HG02852 (cell line): ENCODE data around the gene RANBP10.

ENCODE experiments used
- ATAC-seq: cut with Tn5 transposase; IDR thresholded peaks from one replicate; pipeline ENCODE4 v1.9.1; 2021; ENCODE audit warnings: mild to moderate bottlenecking, moderate library complexity; ENCODE audit not compliant: unreplicated experiment

The RANBP10 gene

DNA sequence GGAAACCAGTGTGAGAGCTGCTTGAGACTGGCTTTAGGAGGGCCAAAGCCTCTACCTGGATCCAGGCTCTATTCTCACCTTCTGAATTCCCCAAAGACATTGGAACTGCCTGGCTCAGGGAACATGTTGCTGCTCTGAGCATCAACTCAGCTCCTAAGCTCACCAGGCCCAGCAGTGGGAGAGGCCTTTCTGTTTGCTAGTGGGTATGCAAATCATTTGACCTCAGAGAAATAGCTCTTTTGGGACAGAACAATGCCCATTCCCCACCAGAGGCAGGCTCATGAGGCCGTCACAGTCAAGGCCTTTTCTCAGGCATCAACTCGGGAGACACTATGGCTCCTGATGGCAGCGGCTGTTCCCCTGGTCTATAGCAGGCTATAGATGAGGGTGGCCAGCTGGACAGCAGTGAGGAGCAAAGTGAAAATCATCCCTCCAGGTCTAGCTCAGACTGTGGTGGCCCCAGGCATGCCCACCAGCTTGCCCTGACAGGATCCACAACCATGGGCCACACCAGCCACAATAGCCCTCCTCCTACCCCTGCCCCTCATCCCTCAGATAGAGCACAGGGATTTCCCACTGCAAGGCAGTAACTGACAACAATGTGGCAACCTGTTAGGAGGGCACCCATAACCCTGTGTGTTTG, 56.8 kb downstream of the RANBP10 start:
- ATAC-seq, result no peak

DNA sequence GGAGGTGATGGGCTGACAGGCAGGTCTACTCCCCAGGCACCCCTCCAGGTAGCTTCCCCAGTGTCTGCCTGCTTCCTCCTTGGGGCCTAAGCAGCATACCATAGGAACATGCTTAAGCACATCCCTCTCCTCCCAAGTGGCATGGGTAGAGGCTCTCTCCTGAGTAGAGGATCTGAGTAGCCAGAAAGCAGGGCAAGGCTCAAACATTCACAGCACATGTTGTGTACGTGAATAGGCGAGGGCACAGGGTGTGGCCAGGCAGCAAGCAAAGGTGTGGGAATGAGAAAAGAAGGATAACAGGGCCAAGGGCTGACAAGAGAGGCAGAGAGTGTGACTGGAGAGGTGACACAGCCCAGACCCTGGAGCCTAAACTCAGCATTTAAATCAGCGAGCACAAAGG, 57.5 kb downstream of the RANBP10 start:
- ATAC-seq, result no peak

- ATAC-seq, result no peak
Observed at GRCh38 chr16:67746846-67747245, 59.5 kb downstream of the RANBP10 start.

DNA sequence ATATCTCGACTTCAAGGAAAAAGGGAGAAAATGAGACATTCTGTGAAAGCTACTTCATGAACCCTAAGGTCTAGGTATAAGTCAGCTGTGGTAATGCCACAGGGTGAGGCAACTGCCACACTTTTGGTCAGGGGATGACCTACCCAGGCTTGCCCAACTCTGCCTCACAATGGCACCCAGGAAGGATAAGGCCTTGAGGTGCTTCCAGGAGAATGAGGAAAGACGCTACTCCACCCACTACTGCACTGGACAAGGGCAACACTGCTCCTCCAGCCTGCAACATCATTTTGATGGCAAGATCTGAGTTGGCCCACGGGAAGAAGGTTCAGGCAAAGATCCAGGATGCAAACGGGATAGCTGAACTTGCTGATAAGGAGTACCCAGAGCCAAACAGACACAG, 65.2 kb downstream of the RANBP10 start:
- no peak for ATAC-seq

DNA sequence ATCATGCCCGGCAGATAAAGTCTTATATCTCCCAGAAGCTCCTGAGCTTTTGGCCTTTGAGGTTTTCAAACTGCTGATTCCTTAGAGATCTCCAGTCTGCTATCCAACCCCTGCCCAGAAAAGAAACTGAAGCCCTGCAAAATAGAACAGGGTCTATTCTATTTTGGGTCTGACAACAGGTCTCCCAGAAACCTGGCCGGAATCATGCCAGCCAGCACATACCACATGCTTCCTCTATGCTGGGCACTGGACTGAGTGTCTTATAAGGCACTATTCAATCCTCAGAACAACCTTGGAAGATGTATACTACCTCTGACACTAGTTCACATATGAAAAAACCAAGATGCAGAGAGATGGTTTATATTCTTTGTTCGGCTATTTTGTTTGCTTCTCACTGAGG, 66.0 kb downstream of the RANBP10 start:
- ATAC-seq, result no peak

- ATAC-seq, result no peak
Observed at GRCh38 chr16:67736858-67737257, 69.5 kb downstream of the RANBP10 start.

DNA sequence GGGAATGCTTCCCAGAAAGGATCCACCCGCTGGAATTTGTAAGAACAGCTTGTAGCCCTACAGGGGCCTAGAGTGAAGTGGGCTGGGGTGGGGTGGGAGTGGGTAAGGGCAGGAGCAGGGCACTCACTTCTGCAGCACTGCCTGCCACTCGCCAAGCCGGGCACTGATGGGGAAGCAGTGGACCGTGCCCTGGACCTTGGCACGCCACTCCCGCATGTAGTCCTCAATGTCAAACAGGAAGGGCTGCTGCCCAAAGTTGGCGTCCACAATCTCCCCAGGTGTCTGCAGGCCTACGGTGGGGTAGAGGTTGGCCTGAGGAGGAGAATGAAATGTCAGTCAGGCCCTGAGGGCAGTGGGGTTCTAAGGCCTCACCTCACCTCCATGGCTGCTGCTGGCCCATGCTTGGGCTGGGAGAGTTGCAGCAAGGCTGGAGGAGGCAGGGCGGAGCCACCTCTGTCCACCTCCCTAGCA, 71.6 kb downstream of the RANBP10 start:
- no peak for ATAC-seq

DNA sequence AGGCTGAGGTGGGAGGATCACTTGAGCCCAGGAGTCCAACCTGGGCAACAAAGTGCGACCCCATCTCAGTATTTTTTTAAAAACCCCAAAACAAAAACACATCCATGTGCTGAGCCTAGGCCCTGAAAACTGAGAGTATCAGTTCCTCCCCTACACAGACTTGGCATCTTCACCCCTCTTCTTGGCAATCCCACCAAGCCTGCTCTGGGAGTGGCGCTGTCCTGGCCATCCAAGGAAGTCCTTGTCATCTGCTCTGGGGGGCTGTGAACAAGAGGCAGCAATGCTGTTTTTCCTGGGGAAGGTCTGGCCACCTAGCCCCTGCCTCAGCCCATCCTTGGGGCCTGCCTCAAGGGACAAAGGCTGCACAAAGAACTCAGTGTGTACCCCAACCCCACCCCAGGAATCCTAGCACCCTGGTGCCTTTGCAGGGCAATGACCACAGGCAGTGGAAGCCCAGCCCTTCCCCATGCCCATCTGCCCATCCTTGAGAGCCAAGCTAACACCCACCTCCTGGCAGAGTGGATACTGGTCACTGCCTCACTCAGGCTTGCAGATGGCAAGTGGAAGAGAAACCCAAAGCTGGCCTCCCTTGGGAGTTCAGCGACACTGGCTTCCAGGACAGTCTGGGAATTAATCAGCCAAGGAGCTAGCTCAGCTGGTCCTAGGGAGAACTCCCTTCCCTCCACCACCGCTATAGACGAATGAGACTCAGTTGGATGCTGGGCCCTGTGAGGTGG, 72.5 kb downstream of the RANBP10 start:
- no peak for ATAC-seq

DNA sequence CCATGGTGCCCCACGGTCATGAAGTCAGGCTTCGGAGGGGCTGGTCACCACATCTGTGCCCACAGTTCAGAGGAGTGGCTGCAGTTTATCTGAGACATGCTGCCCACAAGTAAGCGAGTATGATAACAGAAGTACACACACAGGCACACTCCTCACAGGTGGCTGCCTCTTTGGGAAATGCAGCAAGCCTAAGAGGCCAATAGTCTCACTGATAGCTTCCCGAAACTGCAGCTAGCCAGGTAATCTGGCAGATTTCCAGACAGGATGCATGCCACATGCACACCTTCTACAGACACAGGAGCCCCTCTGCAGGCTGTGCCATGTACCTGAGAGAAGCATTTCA, 74.6 kb downstream of the RANBP10 start:
- no peak for ATAC-seq

- no peak for ATAC-seq
Observed at GRCh38 chr16:67731071-67731752, 75.1 kb downstream of the RANBP10 start.

- no peak for ATAC-seq
Observed at GRCh38 chr16:67730326-67730725, 76.0 kb downstream of the RANBP10 start.

GRCh38 chr16:67729636-67730248, 76.6 kb downstream of the RANBP10 start:
- ATAC-seq, result no peak

GRCh38 chr16:67727521-67728485, 78.6 kb downstream of the RANBP10 start:
- no peak for ATAC-seq

DNA sequence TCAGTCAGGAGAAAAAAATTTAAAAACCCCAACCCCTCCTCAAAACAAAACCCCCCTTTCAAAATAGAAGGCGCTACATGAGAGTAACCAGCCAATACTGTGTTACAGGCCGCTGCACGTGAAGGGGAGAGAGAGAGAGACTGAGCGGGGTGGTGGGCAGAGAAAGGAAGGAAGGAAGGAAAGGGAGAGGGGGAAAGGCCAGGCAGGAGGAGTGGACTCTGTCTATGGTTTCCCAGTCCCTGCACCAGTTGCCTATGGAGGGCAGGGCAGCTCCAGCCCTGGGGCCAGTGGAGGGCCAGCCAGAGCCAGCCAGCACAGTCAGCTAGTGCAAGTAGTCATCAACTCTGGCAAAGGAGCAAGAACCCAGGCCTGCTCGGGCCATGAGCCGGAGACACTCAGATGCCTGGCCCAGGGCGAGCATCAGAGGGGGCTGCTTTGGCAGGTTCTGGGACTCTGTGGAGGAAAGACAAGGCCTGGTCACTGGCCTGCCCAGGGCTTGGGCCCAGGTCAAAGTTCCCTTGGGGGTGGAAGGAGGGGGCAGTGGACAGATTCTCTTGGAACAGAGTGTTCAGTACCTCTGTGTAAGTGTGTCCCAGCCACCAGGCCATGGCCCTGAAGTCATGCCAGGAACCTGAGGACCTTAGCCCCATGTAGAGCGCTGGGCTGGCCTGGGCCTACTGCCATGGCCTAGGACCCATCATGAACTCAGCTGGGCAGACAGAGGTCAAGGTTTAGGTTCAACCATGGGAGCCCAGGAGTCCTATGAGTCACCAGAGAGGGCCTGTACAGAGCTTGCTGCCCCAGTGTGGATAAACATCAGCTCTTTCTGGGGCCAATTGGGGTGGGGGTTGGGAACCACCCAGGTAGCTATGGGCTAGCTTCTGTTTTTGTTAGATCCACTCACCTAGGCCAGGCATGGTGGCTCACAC, 80.0 kb downstream of the RANBP10 start:
- ATAC-seq, result no peak

DNA sequence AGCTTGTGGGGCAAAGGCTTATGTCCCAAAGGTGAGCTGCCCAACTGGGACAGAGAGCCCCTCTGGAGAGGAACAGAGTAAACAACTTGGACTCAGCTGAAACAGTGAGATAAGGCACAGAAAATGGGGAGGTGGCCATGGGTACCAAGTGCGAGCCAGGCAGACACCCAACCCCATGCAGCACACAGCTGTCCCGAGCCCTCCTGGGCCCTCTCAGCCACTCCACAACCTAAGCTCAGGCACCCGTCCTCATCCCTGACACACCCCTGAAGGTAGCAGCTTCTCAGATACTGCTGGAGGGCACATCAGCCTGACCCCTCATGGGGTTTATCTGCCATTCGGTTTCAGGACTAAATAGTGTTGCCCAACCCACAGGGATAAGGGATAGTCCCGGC, 82.5 kb downstream of the RANBP10 start:
- no peak for ATAC-seq

GRCh38 chr16:67723151-67723910, 83.0 kb downstream of the RANBP10 start:
- no peak for ATAC-seq

- ATAC-seq, result no peak
Observed at GRCh38 chr16:67720236-67720635, 86.1 kb downstream of the RANBP10 start.

- ATAC-seq, result peak; percentile 15
Observed at GRCh38 chr16:67719778-67720144, 86.6 kb downstream of the RANBP10 start.
